ENCODE results near the gene TIGD3.

DNA sequence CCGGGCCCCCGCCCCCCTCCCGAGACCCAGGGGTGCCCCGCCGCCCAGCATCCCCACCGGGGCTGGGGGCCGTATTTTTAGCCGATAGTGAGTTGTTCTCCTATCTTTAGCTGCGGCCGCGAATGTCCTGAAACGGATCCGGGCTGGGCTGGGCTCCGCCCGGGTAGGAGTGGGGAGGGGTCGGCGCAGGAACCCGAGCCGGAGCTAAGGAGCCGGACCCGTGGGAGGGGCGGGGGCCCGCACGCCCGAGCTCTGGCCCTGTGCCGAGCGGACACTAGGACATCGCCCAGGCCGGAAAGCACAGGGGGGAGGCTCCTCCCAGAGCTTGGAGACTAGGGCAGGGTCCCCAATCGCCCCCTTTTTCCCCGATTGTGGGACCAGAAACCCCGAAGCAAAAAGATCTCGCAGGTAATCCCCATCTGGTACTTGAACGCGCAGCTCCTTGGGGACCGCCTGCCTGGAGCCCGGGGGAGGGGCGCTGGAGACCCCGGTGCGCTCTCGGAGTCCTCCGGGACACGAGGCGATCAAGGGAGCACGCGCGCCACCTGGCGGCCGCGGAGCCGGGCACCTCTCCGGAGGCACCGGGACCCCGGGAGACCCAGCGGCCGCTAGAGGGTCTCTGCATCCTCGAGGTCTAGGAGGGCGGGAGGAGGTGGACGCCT lies 39.2 kb upstream of the TIGD3 start:
- TF ChIP-seq, protein P1, sequence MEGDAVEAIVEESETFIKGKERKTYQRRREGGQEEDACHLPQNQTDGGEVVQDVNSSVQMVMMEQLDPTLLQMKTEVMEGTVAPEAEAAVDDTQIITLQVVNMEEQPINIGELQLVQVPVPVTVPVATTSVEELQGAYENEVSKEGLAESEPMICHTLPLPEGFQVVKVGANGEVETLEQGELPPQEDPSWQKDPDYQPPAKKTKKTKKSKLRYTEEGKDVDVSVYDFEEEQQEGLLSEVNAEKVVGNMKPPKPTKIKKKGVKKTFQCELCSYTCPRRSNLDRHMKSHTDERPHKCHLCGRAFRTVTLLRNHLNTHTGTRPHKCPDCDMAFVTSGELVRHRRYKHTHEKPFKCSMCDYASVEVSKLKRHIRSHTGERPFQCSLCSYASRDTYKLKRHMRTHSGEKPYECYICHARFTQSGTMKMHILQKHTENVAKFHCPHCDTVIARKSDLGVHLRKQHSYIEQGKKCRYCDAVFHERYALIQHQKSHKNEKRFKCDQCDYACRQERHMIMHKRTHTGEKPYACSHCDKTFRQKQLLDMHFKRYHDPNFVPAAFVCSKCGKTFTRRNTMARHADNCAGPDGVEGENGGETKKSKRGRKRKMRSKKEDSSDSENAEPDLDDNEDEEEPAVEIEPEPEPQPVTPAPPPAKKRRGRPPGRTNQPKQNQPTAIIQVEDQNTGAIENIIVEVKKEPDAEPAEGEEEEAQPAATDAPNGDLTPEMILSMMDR (IDR thresholded peaks at IDR 0.05), result peak; percentile 95 to 98 (median 97)
- TF ChIP-seq POLR2A (IDR thresholded peaks at IDR 0.05) (no peak), EP300 (IDR thresholded peaks at IDR 0.05; ENCODE audit: low read depth) (no peak), POLR2AphosphoS5 (IDR thresholded peaks at IDR 0.05) (no peak)
